D721Med (cell line): Measurements from ENCODE around the gene FBXO17.

Source experiments
- DNase-seq: peaks from one replicate; pipeline ENCODE4 v3.0.0; 2011; ENCODE audit warnings: low spot score; ENCODE audit not compliant: insufficient read length
- FAIRE-seq: peaks from 2 replicates; lab custom pipeline; 2011; peaks lifted over from hg19 to GRCh38; lab: Jason Lieb, UNC
- TF ChIP-seq, protein P1 (sequence below): IDR thresholded peaks from 2 replicates; pipeline ENCODE4 v1.5.1; 2012; ENCODE audit warnings: mild to moderate bottlenecking, control low read depth; ENCODE audit not compliant: insufficient read depth; ENCODE audit errors: missing control alignments

The FBXO17 gene

DNA sequence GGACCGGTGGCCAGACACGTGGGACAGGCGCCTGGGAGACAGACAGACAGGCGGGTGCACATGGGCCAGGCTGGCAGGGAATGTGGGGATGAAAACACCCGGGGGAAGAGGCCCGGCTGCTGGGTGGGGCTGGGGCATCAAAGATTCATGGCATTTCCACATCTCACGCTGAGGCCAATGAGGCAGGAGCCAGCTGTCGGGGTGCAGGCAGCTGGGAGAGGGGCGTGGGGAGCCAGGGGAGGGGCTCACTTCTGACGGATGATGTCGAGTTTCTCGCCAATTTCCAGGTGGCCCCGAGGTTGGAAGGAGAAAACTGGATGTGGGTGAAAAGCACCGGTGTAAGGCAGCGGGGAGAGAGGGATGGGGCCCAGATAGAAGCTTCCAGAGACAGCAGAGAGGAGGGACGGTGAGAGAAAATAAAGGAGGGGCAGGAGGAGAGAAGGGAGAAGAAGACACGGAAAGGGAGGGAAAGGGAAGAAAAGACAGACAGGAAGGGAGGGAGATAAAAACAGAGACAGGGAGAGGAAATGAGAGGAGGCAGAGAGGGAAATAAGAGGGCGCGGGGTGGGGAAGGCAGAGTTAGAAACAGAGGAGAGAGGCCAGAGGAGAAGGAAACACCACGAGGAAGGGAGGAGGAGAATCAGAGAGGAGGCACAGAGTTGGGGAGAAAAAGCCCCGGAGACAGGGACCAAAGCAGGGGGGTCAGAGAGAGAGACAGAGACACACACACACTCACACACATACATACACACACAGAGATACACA, 55.5 kb downstream of the FBXO17 start:
- TF ChIP-seq, protein P1, sequence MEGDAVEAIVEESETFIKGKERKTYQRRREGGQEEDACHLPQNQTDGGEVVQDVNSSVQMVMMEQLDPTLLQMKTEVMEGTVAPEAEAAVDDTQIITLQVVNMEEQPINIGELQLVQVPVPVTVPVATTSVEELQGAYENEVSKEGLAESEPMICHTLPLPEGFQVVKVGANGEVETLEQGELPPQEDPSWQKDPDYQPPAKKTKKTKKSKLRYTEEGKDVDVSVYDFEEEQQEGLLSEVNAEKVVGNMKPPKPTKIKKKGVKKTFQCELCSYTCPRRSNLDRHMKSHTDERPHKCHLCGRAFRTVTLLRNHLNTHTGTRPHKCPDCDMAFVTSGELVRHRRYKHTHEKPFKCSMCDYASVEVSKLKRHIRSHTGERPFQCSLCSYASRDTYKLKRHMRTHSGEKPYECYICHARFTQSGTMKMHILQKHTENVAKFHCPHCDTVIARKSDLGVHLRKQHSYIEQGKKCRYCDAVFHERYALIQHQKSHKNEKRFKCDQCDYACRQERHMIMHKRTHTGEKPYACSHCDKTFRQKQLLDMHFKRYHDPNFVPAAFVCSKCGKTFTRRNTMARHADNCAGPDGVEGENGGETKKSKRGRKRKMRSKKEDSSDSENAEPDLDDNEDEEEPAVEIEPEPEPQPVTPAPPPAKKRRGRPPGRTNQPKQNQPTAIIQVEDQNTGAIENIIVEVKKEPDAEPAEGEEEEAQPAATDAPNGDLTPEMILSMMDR, result no peak
- FAIRE-seq, result no peak
- DNase-seq, result peak; percentile 6

DNA sequence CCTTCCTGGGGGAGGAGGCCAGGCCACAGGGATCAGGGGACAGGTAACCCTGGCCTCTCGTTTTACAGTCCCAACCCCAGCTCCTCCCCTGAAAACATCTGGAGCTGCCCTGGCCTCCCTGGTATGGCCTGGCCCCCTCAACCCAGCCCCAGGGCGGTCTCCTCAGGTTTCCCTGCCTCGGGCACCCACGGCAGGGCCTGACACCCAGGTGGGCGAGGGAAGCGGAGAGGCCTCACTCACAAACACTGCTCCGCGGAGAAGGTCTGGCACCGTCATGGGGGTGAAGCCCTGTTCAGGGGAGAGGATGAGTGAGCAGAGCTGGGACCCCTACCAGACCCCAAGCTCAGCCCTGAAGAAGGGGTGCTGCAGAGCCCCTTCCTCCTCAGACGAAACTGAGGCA, 57.0 kb downstream of the FBXO17 start:
- DNase-seq (no peak), FAIRE-seq (no peak)
- TF ChIP-seq, protein P1, result no peak

DNA sequence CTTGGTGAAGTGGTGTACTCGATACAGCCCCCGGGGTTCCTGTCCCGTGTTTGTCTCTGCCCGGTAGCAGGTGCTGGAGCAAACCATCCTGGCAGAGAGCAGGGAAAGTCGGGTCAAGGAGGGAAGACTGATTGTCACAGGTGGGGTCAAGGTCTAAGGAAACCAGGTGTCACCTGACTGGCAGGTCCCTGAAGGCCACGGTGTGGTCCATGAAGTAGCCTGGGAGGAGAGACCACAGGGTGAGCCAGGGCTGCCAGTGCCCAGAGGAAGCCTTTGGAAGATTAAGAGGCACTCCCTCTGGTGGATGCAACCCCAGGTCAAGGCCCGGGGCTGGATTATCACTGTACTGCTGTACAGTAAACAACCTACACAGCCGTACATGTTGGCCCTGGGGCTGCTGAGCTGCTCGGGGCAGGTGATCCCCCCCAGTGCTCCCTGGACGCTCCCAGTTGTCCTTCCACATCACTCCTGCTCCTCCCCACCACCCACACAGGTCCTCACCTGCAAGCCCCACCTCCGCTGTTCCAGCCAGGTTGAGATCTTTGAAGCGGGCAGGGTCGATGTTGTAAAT, 57.5 kb downstream of the FBXO17 start:
- TF ChIP-seq, protein P1, result no peak
- no peak for FAIRE-seq
- DNase-seq, result peak; percentile 28

DNA sequence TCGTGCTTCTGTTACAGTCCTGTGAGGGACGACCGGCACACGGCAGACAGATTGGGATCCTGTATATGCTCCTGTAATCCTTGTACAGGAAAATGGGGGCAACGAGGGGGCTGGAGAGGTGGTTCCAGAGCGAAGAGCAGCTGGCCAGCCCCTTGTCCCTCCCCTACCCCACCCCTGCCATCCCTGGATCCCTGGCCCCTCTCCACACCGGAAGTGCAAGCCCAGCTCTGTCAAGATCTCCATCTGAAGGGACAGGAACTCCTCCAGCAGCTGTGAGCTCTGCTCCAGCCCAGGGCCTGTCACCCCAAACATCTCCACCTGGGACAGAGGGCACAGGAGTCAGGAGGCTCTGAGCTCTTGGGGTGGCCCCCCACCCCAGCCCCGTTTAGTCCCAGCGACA, 58.0 kb downstream of the FBXO17 start:
- peak; percentile 11 for DNase-seq
- FAIRE-seq, result no peak
- TF ChIP-seq, protein P1, result no peak

DNA sequence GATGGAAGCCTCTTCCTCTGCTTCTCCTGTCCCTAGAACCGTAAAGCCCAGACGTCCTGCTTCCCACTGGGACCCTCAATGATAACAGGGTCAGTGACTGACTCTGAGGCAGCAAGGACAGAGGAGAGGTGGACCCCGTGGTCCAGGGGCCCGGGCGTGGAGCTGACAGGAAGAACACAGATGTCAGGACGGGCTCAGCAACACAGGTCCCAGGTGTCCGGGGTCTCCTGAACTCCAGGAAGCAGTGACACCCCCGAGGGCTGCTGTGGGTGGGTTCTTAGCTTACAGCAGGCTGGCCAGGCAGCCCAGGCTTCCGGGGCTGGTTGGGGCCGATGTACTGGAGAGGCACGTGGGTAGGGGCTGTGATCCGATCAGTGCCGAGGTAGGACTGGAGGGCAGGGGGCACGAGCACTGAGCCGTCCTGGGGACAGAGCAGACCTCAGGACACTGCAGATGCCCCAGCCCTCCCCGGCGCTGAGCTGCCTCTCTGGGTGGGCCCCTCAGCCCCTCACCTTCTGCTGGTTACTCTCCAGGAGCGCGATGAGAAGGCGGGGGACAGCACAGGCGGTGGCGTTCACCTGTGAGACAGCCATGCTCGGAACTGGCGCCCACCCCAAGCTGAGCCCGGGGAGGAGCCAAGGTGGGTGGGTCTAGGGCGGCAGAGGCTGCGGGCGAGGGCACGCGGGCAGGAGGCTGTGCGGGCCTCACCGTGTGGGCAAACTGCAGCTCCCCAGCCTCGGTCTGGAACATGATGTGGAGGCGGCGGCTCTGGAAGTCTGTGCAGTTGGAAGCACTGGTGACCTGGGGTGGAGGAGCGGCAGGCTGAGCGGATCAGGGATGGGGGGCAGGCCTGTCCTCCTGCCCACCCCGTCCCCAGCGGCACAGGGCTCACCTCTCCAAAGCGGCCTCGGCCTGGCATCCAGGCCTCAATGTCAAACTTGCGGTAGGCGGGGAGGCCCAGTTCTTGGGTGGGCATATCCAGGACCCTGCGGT, 59.9 kb downstream of the FBXO17 start:
- DNase-seq (peak; percentile 6), FAIRE-seq (no peak)
- TF ChIP-seq, protein P1, result no peak

DNA sequence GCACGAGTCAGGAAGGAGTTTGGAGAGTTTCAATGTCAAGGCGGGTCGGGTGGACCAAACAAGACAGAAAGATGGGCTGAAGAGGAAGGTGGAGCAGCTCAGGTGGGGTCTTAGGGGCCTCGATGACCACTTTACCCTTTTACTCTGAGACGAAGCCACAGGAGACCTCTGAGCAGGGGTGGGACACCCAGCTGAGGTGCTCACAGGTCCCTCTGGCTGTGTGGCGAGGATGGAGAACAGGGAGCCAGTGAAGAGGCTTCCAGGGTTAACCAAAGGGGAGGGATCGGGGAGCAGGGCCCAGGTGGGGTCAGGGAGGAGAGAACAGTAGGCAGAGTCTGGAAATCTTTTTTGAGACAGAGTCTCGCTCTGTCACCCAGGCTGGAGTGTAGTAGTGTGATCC, 61.6 kb downstream of the FBXO17 start:
- DNase-seq (no peak), FAIRE-seq (no peak)
- TF ChIP-seq, protein P1, result no peak
